ENCODE results near the gene TMEM236.

GRCh38 chr10:17793823-17794644 lies 42.0 kb downstream of the TMEM236 start:
- TF ChIP-seq THRB (CRISPR knock-in tag; conservative IDR thresholded peaks at IDR 0.05): no peak
- no peak for TF ChIP-seq RNF2 (IDR thresholded peaks at IDR 0.05)
- no peak for TF ChIP-seq CTCF (IDR thresholded peaks at IDR 0.05 in 2 of 3, conservative IDR thresholded peaks at IDR 0.05 in 1 of 3; ENCODE audit: insufficient read depth in 2 of 3, low read depth in 1 of 3, low read length in 3 of 3)
- TF ChIP-seq HDAC6 (IDR thresholded peaks at IDR 0.05; ENCODE audit: low read depth, low read length): no peak
- no peak for TF ChIP-seq GMEB1 (CRISPR knock-in tag; IDR thresholded peaks at IDR 0.05)
- no peak for TF ChIP-seq NCOA2 (IDR thresholded peaks at IDR 0.05; ENCODE audit: partially characterized antibody in 2 of 2)
- no peak for TF ChIP-seq NFRKB (IDR thresholded peaks at IDR 0.05; ENCODE audit: low read depth)
- no peak for TF ChIP-seq PATZ1 (CRISPR knock-in tag; IDR thresholded peaks at IDR 0.05; ENCODE audit: borderline replicate concordance)
- no peak for TF ChIP-seq ETV6 (IDR thresholded peaks at IDR 0.05; ENCODE audit: borderline replicate concordance in 1 of 2, low read depth in 2 of 2, low read length in 1 of 2)
- TF ChIP-seq ETV6 (CRISPR knock-in tag; IDR thresholded peaks at IDR 0.05; ENCODE audit: borderline replicate concordance): no peak
- no peak for TF ChIP-seq KHSRP (IDR thresholded peaks at IDR 0.05)
